ENCODE measurements around the gene STPG4. TPM values are rescaled to one million over a fixed set of nuclear protein-coding genes. Genes with fewer than 3 reads are reported as not detected.

STPG4 gene
- total and polyA plus RNA-seq, 7 experiments from 2014 or later, result 0.24 to 0.95 (median 0.73) TPM; not detected in 4

- H3K27ac Mint-ChIP-seq, result no peak overlapping the region
- no peak overlapping the region for H3K4me3 ChIP-seq (ENCODE audit: low read length)
- no peaks in the 10 kb centered on the region for H3K9me3 ChIP-seq (ENCODE audit: control insufficient read depth in 2 of 3, low read length in 3 of 3)
- no peak overlapping the region for H3K27ac ChIP-seq (ENCODE audit: low read depth, low read length)
- peaks cover 0 to 4% (median 0%) of the 10 kb centered on the region in 5 donors for H3K36me3 Mint-ChIP-seq
- H3K27me3 ChIP-seq (ENCODE audit: control insufficient read depth in 2 of 2, insufficient read depth in 2 of 2, low read length in 2 of 2), result peaks cover 0 to 3% of the 10 kb centered on the region in 2 donors
- no peaks in the 10 kb centered on the region for H3K9me3 Mint-ChIP-seq
- DNase-seq (no peak), ATAC-seq (no peak)
- no peaks in the 10 kb centered on the region for H3K36me3 ChIP-seq (ENCODE audit: control insufficient read depth in 2 of 3, insufficient read depth in 3 of 3, low read length in 3 of 3)
- peaks cover 0 to 6% (median 0%) of the 10 kb centered on the region in 7 donors for H3K4me1 Mint-ChIP-seq
- POLR2A ChIA-PET, result no interaction called here
- peaks cover 0 to 32% (median 7%) of the 10 kb centered on the region in 5 donors for H3K27me3 Mint-ChIP-seq
- intact Hi-C loops (cut with micrococcal nuclease), result no loop called here
- CTCF ChIA-PET, result interaction anchor here (0.6 kb wide), 1 partner anchor 1689 kb away, joined by 3 read pairs; no protein-coding TSS in a partner anchor
- no peak overlapping the region for H3K4me3 Mint-ChIP-seq
- no peaks in the 10 kb centered on the region for H3K4me1 ChIP-seq (ENCODE audit: control insufficient read depth in 2 of 2, insufficient read depth in 2 of 2, low read length in 2 of 2)
These were observed 40.9 kb upstream of the STPG4 start for GRCh38 chr2:47196046-47196445.

DNA sequence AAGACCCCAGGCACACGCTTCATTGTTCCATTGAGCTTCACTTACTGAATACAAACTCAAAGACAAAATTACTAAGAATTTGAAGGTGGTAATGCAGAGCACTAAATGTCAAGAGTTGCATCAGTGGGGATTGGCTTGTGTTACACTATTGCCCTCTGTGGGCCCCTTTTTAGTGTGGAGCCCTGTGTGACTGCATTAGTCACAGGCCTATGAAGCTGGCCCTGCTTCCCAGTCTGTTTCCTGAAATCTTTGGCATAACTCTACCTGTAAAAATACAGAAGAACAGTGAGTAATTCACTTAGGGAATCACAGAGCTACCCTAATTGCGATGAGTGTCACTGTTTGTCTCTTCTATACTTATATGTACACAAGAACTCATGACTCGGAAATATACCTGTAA, 40.0 kb upstream of the STPG4 start:
- intact Hi-C loops (cut with micrococcal nuclease), result no loop called here
- Mint-ChIP-seq H3K4me3 (no peak overlapping the region), H3K27ac (no peak overlapping the region), H3K36me3 (peaks cover 0 to 4% (median 0%) of the 10 kb centered on the region in 5 donors), H3K27me3 (peaks cover 0 to 34% (median 7%) of the 10 kb centered on the region in 5 donors), H3K4me1 (peaks cover 0 to 6% (median 0%) of the 10 kb centered on the region in 7 donors), H3K9me3 (no peaks in the 10 kb centered on the region)
- ATAC-seq (no peak), DNase-seq (no peak)
- Histone ChIP-seq H3K27me3 (ENCODE audit: control insufficient read depth in 2 of 2, insufficient read depth in 2 of 2, low read length in 2 of 2) (peaks cover 0 to 3% of the 10 kb centered on the region in 2 donors), H3K27ac (ENCODE audit: low read depth, low read length) (no peak overlapping the region), H3K9me3 (ENCODE audit: control insufficient read depth in 2 of 3, low read length in 3 of 3) (no peaks in the 10 kb centered on the region), H3K4me3 (ENCODE audit: low read length) (no peak overlapping the region), H3K36me3 (ENCODE audit: control insufficient read depth in 2 of 3, insufficient read depth in 3 of 3, low read length in 3 of 3) (no peaks in the 10 kb centered on the region), H3K4me1 (ENCODE audit: control insufficient read depth in 2 of 2, insufficient read depth in 2 of 2, low read length in 2 of 2) (no peaks in the 10 kb centered on the region)
- CTCF ChIA-PET, result no interaction called here
- POLR2A ChIA-PET, result no interaction called here

- Mint-ChIP-seq H3K36me3 (peaks cover 0 to 4% (median 0%) of the 10 kb centered on the region in 5 donors), H3K4me1 (peaks cover 0 to 6% (median 0%) of the 10 kb centered on the region in 7 donors), H3K4me3 (no peak overlapping the region)
These were observed 39.3 kb upstream of the STPG4 start for GRCh38 chr2:47194410-47194809.

DNA sequence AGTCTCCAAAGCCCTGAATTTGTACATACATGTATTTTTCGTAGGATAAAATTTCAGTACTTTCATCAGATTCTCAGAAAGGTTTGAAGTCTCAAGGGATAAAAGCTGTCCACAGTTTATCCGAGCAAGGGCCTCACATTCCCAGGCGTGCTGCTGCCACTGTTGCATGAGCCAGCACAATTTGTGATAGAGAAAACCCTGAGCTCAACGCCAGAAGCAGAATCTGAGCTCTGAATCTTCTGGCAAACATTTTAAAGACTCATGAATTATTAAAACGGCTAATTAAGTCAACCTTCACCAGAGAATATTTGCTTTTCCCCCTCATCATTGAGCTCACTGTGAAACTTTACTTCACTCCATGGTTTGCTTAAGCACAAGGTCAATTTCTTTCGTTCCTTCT, 38.5 kb upstream of the STPG4 start:
- Histone ChIP-seq H3K36me3 (ENCODE audit: control insufficient read depth in 2 of 3, insufficient read depth in 3 of 3, low read length in 3 of 3) (no peaks in the 10 kb centered on the region), H3K4me3 (ENCODE audit: low read length) (no peak overlapping the region), H3K4me1 (ENCODE audit: control insufficient read depth in 2 of 2, insufficient read depth in 2 of 2, low read length in 2 of 2) (no peaks in the 10 kb centered on the region), H3K9me3 (ENCODE audit: control insufficient read depth in 2 of 3, low read length in 3 of 3) (no peaks in the 10 kb centered on the region), H3K27me3 (ENCODE audit: control insufficient read depth in 2 of 2, insufficient read depth in 2 of 2, low read length in 2 of 2) (peaks cover 0 to 3% of the 10 kb centered on the region in 2 donors), H3K27ac (ENCODE audit: low read depth, low read length) (no peak overlapping the region)
- intact Hi-C loops (cut with micrococcal nuclease), result no loop called here
- peak overlapping the region in 1 of 9 donors; percentile 73 for H3K27ac Mint-ChIP-seq
- H3K4me1 Mint-ChIP-seq, result peaks cover 0 to 6% (median 0%) of the 10 kb centered on the region in 7 donors
- no peaks in the 10 kb centered on the region for H3K9me3 Mint-ChIP-seq
- peaks cover 0 to 34% (median 6%) of the 10 kb centered on the region in 5 donors for H3K27me3 Mint-ChIP-seq
- peaks cover 0 to 4% (median 0%) of the 10 kb centered on the region in 5 donors for H3K36me3 Mint-ChIP-seq
- POLR2A ChIA-PET, result no interaction called here
- DNase-seq (no peak), ATAC-seq (no peak)
- CTCF ChIA-PET, result no interaction called here
- no peak overlapping the region for H3K4me3 Mint-ChIP-seq

More at GRCh38 chr2:47194410-47194809, 39.3 kb upstream of the STPG4 start:
- H3K4me1 ChIP-seq (ENCODE audit: control insufficient read depth in 2 of 2, insufficient read depth in 2 of 2, low read length in 2 of 2), result no peaks in the 10 kb centered on the region
- no peaks in the 10 kb centered on the region for H3K9me3 Mint-ChIP-seq
- peaks cover 0 to 3% of the 10 kb centered on the region in 2 donors for H3K27me3 ChIP-seq (ENCODE audit: control insufficient read depth in 2 of 2, insufficient read depth in 2 of 2, low read length in 2 of 2)
- no peaks in the 10 kb centered on the region for H3K36me3 ChIP-seq (ENCODE audit: control insufficient read depth in 2 of 3, insufficient read depth in 3 of 3, low read length in 3 of 3)
- no peak for DNase-seq
- ChIA-PET CTCF (no interaction called here), POLR2A (no interaction called here)
- H3K27ac ChIP-seq (ENCODE audit: low read depth, low read length), result no peak overlapping the region
- intact Hi-C loops (cut with micrococcal nuclease), result no loop called here
- H3K27ac Mint-ChIP-seq, result peak overlapping the region in 1 of 9 donors; percentile 8
- no peaks in the 10 kb centered on the region for H3K9me3 ChIP-seq (ENCODE audit: control insufficient read depth in 2 of 3, low read length in 3 of 3)
- H3K27me3 Mint-ChIP-seq, result peaks cover 0 to 34% (median 7%) of the 10 kb centered on the region in 5 donors
- H3K4me3 ChIP-seq (ENCODE audit: low read length), result no peak overlapping the region
- ATAC-seq, result no peak

- Mint-ChIP-seq H3K27ac (no peak overlapping the region), H3K9me3 (peaks cover 0 to 3% (median 0%) of the 10 kb centered on the region in 11 donors), H3K4me3 (no peak overlapping the region), H3K4me1 (peaks cover 0 to 6% (median 0%) of the 10 kb centered on the region in 7 donors), H3K27me3 (peaks cover 6 to 35% (median 15%) of the 10 kb centered on the region in 5 donors), H3K36me3 (peaks cover 0 to 14% (median 0%) of the 10 kb centered on the region in 5 donors)
- POLR2A ChIA-PET, result no interaction called here
- Histone ChIP-seq H3K27me3 (ENCODE audit: control insufficient read depth in 2 of 2, insufficient read depth in 2 of 2, low read length in 2 of 2) (peaks cover 0 to 3% of the 10 kb centered on the region in 2 donors), H3K4me1 (ENCODE audit: control insufficient read depth in 2 of 2, insufficient read depth in 2 of 2, low read length in 2 of 2) (no peaks in the 10 kb centered on the region), H3K36me3 (ENCODE audit: control insufficient read depth in 2 of 3, insufficient read depth in 3 of 3, low read length in 3 of 3) (no peaks in the 10 kb centered on the region), H3K27ac (ENCODE audit: low read depth, low read length) (no peak overlapping the region), H3K4me3 (ENCODE audit: low read length) (no peak overlapping the region), H3K9me3 (ENCODE audit: control insufficient read depth in 2 of 3, low read length in 3 of 3) (no peaks in the 10 kb centered on the region)
- CTCF ChIA-PET, result interaction anchor here (0.6 kb wide), 1 partner anchor 12 kb away, joined by 3 read pairs; no protein-coding TSS in a partner anchor
- ATAC-seq, result no peak
- no peak for DNase-seq
- intact Hi-C loops (cut with micrococcal nuclease), result no loop called here
These were observed 35.2 kb upstream of the STPG4 start for GRCh38 chr2:47190188-47190881.

DNA sequence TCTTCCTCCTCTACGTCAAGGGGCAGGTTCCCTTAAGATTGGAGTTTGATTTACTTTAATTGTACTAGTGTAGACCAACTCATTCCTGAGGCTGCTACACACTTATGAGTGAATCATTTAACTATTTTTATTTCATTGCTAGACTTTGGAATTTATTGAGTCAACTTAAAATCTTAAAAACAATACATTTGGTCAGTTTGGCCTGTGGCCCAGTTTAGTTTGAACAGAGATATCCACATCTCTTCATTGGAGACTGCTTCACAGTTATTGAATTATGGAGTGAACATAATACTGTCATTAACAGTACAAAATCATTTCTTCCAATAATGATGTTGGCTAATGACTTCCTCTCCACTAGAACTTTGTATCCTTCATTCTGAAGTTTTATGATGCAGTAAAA, 34.5 kb upstream of the STPG4 start:
- no peak overlapping the region for H3K27ac ChIP-seq (ENCODE audit: low read depth, low read length)
- peaks cover 0 to 3% (median 0%) of the 10 kb centered on the region in 11 donors for H3K9me3 Mint-ChIP-seq
- H3K4me1 ChIP-seq (ENCODE audit: control insufficient read depth in 2 of 2, insufficient read depth in 2 of 2, low read length in 2 of 2), result no peaks in the 10 kb centered on the region
- peaks cover 0 to 3% of the 10 kb centered on the region in 2 donors for H3K27me3 ChIP-seq (ENCODE audit: control insufficient read depth in 2 of 2, insufficient read depth in 2 of 2, low read length in 2 of 2)
- H3K36me3 Mint-ChIP-seq, result peaks cover 0 to 14% (median 0%) of the 10 kb centered on the region in 5 donors
- H3K9me3 ChIP-seq (ENCODE audit: control insufficient read depth in 2 of 3, low read length in 3 of 3), result no peaks in the 10 kb centered on the region
- no peak overlapping the region for H3K27ac Mint-ChIP-seq
- H3K4me3 Mint-ChIP-seq, result no peak overlapping the region
- no peak overlapping the region for H3K4me3 ChIP-seq (ENCODE audit: low read length)
- H3K36me3 ChIP-seq (ENCODE audit: control insufficient read depth in 2 of 3, insufficient read depth in 3 of 3, low read length in 3 of 3), result no peaks in the 10 kb centered on the region
- H3K27me3 Mint-ChIP-seq, result peaks cover 6 to 39% (median 17%) of the 10 kb centered on the region in 5 donors
- intact Hi-C loops (cut with micrococcal nuclease), result no loop called here
- POLR2A ChIA-PET, result no interaction called here
- ATAC-seq (no peak), DNase-seq (no peak)
- CTCF ChIA-PET, result interaction anchor here (0.6 kb wide), 1 partner anchor 13 kb away, joined by 3 read pairs; no protein-coding TSS in a partner anchor
- H3K4me1 Mint-ChIP-seq, result peaks cover 0 to 6% (median 0%) of the 10 kb centered on the region in 7 donors
